GM12878 (cell line): ENCODE measurements around the gene PCSK6.

Experiments
- DPF2 ChIP-seq: fragments of 450-650 bp; IDR thresholded peaks from 2 replicates; pipeline ENCODE4 v1.6.1; 2017; ENCODE audit warnings: mild to moderate bottlenecking
- POLR2AphosphoS5 ChIP-seq: IDR thresholded peaks from 2 replicates; pipeline ENCODE4 v1.6.1; 2011; ENCODE audit warnings: mild to moderate bottlenecking, low read length, inconsistent platforms

DNA sequence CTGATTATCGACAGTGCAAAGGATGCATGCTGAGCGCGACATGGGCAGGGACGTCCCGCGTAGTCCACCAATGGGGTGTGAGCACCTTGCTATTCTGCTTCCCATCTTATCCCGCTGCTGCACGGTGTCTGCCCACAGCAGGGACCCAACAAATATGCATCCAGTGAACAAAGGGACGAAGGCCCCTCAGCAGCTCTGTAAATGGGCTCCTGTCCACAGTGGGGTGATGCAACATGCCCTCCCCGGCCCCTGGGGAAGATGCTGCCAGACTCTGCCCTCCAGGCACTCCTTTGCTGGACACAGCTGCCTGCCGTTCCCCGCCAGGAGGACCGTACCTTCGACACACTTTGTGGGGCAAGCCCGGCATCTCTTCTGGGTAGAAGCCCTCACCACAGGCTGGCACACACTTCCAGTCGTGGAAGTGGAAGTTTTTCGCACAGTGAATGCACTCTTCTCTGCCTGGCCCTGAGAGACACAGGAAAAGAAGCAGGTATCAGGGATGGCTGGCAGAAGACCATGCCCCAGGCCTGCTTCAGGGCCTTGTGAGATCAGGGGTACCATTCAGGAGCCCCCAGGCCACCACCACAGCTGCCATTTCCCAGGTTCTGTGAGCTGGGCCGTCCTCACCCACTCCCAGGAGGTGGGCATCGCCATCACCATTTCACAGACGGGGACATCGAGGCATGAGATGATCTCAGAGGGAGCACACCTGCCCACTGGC, 176.3 kb downstream of the PCSK6 start:
- TF ChIP-seq DPF2 (no peak), POLR2AphosphoS5 (no peak)
